ENCODE results near the gene HEATR3. TPM values are rescaled to one million over a fixed set of nuclear protein-coding genes. Genes with fewer than 3 reads are reported as not detected.

The HEATR3 gene
- total and polyA plus RNA-seq, 5 experiments from 2014 or later = 5.5 to 23.3 (median 6.7) TPM

- Mint-ChIP-seq H3K4me1 (peaks cover under 1 to 5% (median 1%) of the 10 kb centered on the region in 4 donors), H3K27me3 (no peaks in the 10 kb centered on the region), H3K36me3 (no peaks in the 10 kb centered on the region), H3K4me3 (no peak overlapping the region), H3K9me3 (no peaks in the 10 kb centered on the region), H3K27ac (no peak overlapping the region)
- ATAC-seq (no peak), DNase-seq (no peak)
- POLR2A ChIA-PET = interaction anchor here (1.2 kb wide), 1 partner anchor 24 kb away, joined by 3 read pairs; no protein-coding TSS in a partner anchor
Observed at GRCh38 chr16:50146479-50147435, 81.0 kb downstream of the HEATR3 start.

GRCh38 chr16:50151322-50151721 is 85.6 kb downstream of the HEATR3 start:
- Mint-ChIP-seq H3K4me3 (peak overlapping the region in 8 of 10 donors; percentile 4 to 95 (median 92)), H3K27me3 (no peaks in the 10 kb centered on the region)

GRCh38 chr16:50151756-50152155 is 86.0 kb downstream of the HEATR3 start:
- POLR2A ChIA-PET = interaction anchor here (0.6 to 2.7 kb wide), 10 partner anchors 18 to 592 kb away, joined by 3 to 26 read pairs (median 6); partner anchors contain the start of genes CNEP1R1, CYLD and HEATR3
- Mint-ChIP-seq H3K9me3 (no peaks in the 10 kb centered on the region), H3K36me3 (peaks cover 0 to 3% (median 0%) of the 10 kb centered on the region in 3 donors), H3K4me3 (peak overlapping the region; percentile 86 to 97 (median 94)), H3K4me1 (peaks cover 15 to 34% (median 31%) of the 10 kb centered on the region in 4 donors), H3K27ac (peak overlapping the region; percentile 90 to 99 (median 98)), H3K27me3 (no peaks in the 10 kb centered on the region)
- DNase-seq (no peak), ATAC-seq (no peak)

More at GRCh38 chr16:50151322-50151721, 85.6 kb downstream of the HEATR3 start:
- no peaks in the 10 kb centered on the region for H3K9me3 Mint-ChIP-seq
- peak overlapping the region in 9 of 10 donors; percentile 62 to 99 (median 98) for H3K27ac Mint-ChIP-seq
- POLR2A ChIA-PET = interaction anchor here (0.7 to 2.7 kb wide), 9 partner anchors 18 to 590 kb away, joined by 3 to 26 read pairs (median 6); partner anchors contain the start of genes CNEP1R1, CYLD and HEATR3
- H3K4me1 Mint-ChIP-seq = peaks cover 13 to 30% (median 27%) of the 10 kb centered on the region in 4 donors
- no peaks in the 10 kb centered on the region for H3K36me3 Mint-ChIP-seq
- DNase-seq = no peak
- no peak for ATAC-seq

- ATAC-seq (peak; percentile 52 to 57), DNase-seq (peak in 3 of 10 donors; percentile 59 to 81 (median 65))
- Mint-ChIP-seq H3K27me3 (no peaks in the 10 kb centered on the region), H3K36me3 (peaks cover 0 to 6% (median 0%) of the 10 kb centered on the region in 3 donors), H3K27ac (peak overlapping the region; percentile 90 to 99 (median 98)), H3K9me3 (no peaks in the 10 kb centered on the region), H3K4me3 (peak overlapping the region; percentile 86 to 97 (median 94)), H3K4me1 (peaks cover 20 to 40% (median 37%) of the 10 kb centered on the region in 4 donors)
- POLR2A ChIA-PET = interaction anchor here (0.6 to 2.7 kb wide), 11 partner anchors 19 to 591 kb away, joined by 3 to 26 read pairs (median 6); partner anchors contain the start of genes CNEP1R1, CYLD and HEATR3
Observed at GRCh38 chr16:50152351-50152806, 86.6 kb downstream of the HEATR3 start.

GRCh38 chr16:50152807-50153595 is 87.2 kb downstream of the HEATR3 start, which contains the start of gene TENT4B:
TENT4B (plus strand) TSS chr16:50153306; CDS start chr16:50153622, 316 bp downstream.
- peak within 1 kb of the TSS; percentile 90 to 99 (median 98) for H3K27ac Mint-ChIP-seq
- DNase-seq (peak; percentile 85 to 97 (median 92)), ATAC-seq (peak; percentile 75 to 79)
- H3K36me3 Mint-ChIP-seq = peaks cover 0 to 6% (median 0%) of the 10 kb centered on the region in 3 donors
- POLR2A ChIA-PET = interaction anchor here (0.6 to 2.7 kb wide), 4 partner anchors 44 to 128 kb away, joined by 3 to 26 read pairs (median 6); partner anchors contain the start of genes CNEP1R1 and HEATR3
- no peaks in the 10 kb centered on the region for H3K9me3 Mint-ChIP-seq
- peaks cover 20 to 44% (median 39%) of the 10 kb centered on the region in 4 donors for H3K4me1 Mint-ChIP-seq
- peak within 1 kb of the TSS; percentile 86 to 97 (median 94) for H3K4me3 Mint-ChIP-seq
- H3K27me3 Mint-ChIP-seq = no peaks in the 10 kb centered on the region

GRCh38 chr16:50153596-50154419 is 88.0 kb downstream of the HEATR3 start:
- peak in 1 of 2 donors; percentile 5 for ATAC-seq
- Mint-ChIP-seq H3K36me3 (peaks cover 0 to 9% (median 0%) of the 10 kb centered on the region in 3 donors), H3K27ac (peak overlapping the region in 8 of 10 donors; percentile 74 to 95 (median 86)), H3K4me1 (peaks cover 23 to 52% (median 47%) of the 10 kb centered on the region in 4 donors), H3K27me3 (no peaks in the 10 kb centered on the region), H3K9me3 (no peaks in the 10 kb centered on the region), H3K4me3 (peak overlapping the region; percentile 80 to 97 (median 94))
- peak in 2 of 10 donors; percentile 8 to 13 for DNase-seq
- POLR2A ChIA-PET = interaction anchor here (0.6 kb wide), 1 partner anchor 43 kb away, joined by 3 read pairs; no protein-coding TSS in a partner anchor

- POLR2A ChIA-PET = no interaction called here
- Mint-ChIP-seq H3K4me3 (peak overlapping the region; percentile 80 to 97 (median 94)), H3K9me3 (no peaks in the 10 kb centered on the region), H3K27ac (peak overlapping the region; percentile 82 to 95 (median 90)), H3K27me3 (no peaks in the 10 kb centered on the region), H3K36me3 (peaks cover 0 to 14% (median 0%) of the 10 kb centered on the region in 3 donors), H3K4me1 (peaks cover 29 to 58% (median 54%) of the 10 kb centered on the region in 4 donors)
- ATAC-seq (no peak), DNase-seq (peak in 1 of 10 donors; percentile 15)
Observed at GRCh38 chr16:50154420-50154950, 88.7 kb downstream of the HEATR3 start.

- no peak for DNase-seq
- no peaks in the 10 kb centered on the region for H3K9me3 Mint-ChIP-seq
- no peaks in the 10 kb centered on the region for H3K27me3 Mint-ChIP-seq
- peak overlapping the region; percentile 80 to 97 (median 94) for H3K4me3 Mint-ChIP-seq
- ATAC-seq = no peak
- peaks cover 39 to 73% (median 67%) of the 10 kb centered on the region in 4 donors for H3K4me1 Mint-ChIP-seq
- H3K36me3 Mint-ChIP-seq = peaks cover 0 to 25% (median 5%) of the 10 kb centered on the region in 3 donors
- POLR2A ChIA-PET = interaction anchor here (0.8 to 1.5 kb wide), 4 partner anchors 11 to 586 kb away, joined by 3 to 4 read pairs (median 3); partner anchors contain the start of genes CNEP1R1 and CYLD
- peak overlapping the region; percentile 61 to 95 (median 88) for H3K27ac Mint-ChIP-seq
Observed at GRCh38 chr16:50155925-50156324, 90.2 kb downstream of the HEATR3 start.
